ENCODE results near the gene CDC42EP4.

Gene CDC42EP4

DNA sequence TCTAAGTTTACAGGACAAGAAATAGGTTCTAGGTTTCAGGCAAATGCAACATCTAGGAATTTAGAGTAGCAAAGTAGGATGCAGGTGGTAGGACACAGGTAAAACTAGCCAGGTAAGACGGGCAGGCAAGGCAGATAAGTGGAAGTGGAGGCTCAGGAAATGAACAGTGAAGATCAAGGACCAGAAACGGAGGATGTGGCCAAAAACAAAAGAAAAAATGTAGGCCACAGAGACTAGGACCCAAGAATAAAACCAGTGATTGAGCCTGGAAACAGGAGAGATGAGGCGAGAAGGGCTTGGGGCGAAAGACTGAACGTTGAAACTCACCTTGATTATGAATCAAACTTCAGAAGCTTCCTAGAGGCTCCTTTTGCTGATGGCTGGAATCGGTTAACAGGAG, 74.1 kb downstream of the CDC42EP4 start:
- no peaks in the 10 kb centered on the region for H3F3A ChIP-seq (ENCODE audit: low read depth)
- H3K9me2 ChIP-seq (replicated peaks; ENCODE audit: low read depth, low read length), result no peaks in the 10 kb centered on the region
- H3K4me3 ChIP-seq (ENCODE audit: low read length, poor library complexity, severe bottlenecking), result peak overlapping the region; percentile 45
- peak overlapping the region; percentile 23 for H3K9ac ChIP-seq (ENCODE audit: low read depth, low read length, poor library complexity, severe bottlenecking)
- H4K20me1 ChIP-seq (ENCODE audit: insufficient read depth, low read length, poor library complexity, severe bottlenecking), result peaks cover 12% of the 10 kb centered on the region
- H3K27me3 ChIP-seq (ENCODE audit: insufficient read depth, low read length, poor library complexity, severe bottlenecking), result no peaks in the 10 kb centered on the region
- peaks cover 14% of the 10 kb centered on the region; the same call in 1 of the 2 replicates for H3K36me3 ChIP-seq (ENCODE audit: insufficient read depth, low read length)
- no peaks in the 10 kb centered on the region for H3K9me3 ChIP-seq (ENCODE audit: insufficient read depth, low read depth, low read length)
- no peak overlapping the region for H2AFZ ChIP-seq (ENCODE audit: low read length)
- H3K4me2 ChIP-seq (ENCODE audit: low read depth, low read length, poor library complexity, severe bottlenecking), result peak overlapping the region; percentile 63
- TF ChIP-seq EZH2phosphoT487 (IDR thresholded peaks at IDR 0.05; ENCODE audit: borderline replicate concordance), result no peak
- TF ChIP-seq, protein P1, sequence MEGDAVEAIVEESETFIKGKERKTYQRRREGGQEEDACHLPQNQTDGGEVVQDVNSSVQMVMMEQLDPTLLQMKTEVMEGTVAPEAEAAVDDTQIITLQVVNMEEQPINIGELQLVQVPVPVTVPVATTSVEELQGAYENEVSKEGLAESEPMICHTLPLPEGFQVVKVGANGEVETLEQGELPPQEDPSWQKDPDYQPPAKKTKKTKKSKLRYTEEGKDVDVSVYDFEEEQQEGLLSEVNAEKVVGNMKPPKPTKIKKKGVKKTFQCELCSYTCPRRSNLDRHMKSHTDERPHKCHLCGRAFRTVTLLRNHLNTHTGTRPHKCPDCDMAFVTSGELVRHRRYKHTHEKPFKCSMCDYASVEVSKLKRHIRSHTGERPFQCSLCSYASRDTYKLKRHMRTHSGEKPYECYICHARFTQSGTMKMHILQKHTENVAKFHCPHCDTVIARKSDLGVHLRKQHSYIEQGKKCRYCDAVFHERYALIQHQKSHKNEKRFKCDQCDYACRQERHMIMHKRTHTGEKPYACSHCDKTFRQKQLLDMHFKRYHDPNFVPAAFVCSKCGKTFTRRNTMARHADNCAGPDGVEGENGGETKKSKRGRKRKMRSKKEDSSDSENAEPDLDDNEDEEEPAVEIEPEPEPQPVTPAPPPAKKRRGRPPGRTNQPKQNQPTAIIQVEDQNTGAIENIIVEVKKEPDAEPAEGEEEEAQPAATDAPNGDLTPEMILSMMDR (conservative IDR thresholded peaks at IDR 0.05; ENCODE audit: low read length), result no peak
- H3K79me2 ChIP-seq (ENCODE audit: insufficient read depth, low read length), result peaks cover 65% of the 10 kb centered on the region
- H3K4me1 ChIP-seq (ENCODE audit: insufficient read depth, low read length, poor library complexity, severe bottlenecking), result peaks cover 37% of the 10 kb centered on the region

DNA sequence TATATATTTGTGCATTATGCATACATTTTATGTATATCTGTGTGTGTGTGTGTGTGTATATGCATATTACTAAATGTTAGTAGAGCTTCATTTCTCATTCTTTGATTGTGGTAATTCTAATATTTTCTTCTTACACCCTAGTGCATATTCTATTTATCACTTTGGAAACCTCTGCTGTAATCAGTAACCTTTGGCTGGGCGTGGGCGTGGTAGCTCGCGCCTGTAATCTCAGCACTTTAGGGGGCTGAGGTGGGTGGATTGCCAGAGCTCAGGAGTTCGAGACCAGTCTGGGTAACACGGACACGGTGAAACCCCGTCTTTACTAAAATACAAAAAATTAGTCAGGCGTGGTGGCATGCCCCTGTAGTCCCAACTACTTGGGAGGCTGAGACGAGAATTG, 77.1 kb downstream of the CDC42EP4 start:
- Histone ChIP-seq H3K27me3 (ENCODE audit: insufficient read depth, low read length, poor library complexity, severe bottlenecking) (no peaks in the 10 kb centered on the region), H3F3A (ENCODE audit: low read depth) (no peaks in the 10 kb centered on the region), H3K9ac (ENCODE audit: low read depth, low read length, poor library complexity, severe bottlenecking) (no peak overlapping the region), H3K4me2 (ENCODE audit: low read depth, low read length, poor library complexity, severe bottlenecking) (no peak overlapping the region), H3K4me3 (ENCODE audit: low read length, poor library complexity, severe bottlenecking) (no peak overlapping the region), H3K36me3 (ENCODE audit: insufficient read depth, low read length) (peaks cover 13% of the 10 kb centered on the region; the same call in 1 of the 2 replicates), H4K20me1 (ENCODE audit: insufficient read depth, low read length, poor library complexity, severe bottlenecking) (peaks cover 30% of the 10 kb centered on the region), H2AFZ (ENCODE audit: low read length) (no peak overlapping the region), H3K9me3 (ENCODE audit: insufficient read depth, low read depth, low read length) (no peaks in the 10 kb centered on the region), H3K9me2 (replicated peaks; ENCODE audit: low read depth, low read length) (no peaks in the 10 kb centered on the region), H3K4me1 (ENCODE audit: insufficient read depth, low read length, poor library complexity, severe bottlenecking) (peaks cover 41% of the 10 kb centered on the region), H3K79me2 (ENCODE audit: insufficient read depth, low read length) (peaks cover 79% of the 10 kb centered on the region)
- no peak for TF ChIP-seq EZH2phosphoT487 (IDR thresholded peaks at IDR 0.05; ENCODE audit: borderline replicate concordance)
- TF ChIP-seq, protein P1 (conservative IDR thresholded peaks at IDR 0.05; ENCODE audit: low read length), result no peak

Measured in Loucy (cell line).